ENCODE results near the gene FGD5. TPM values are rescaled to one million over a fixed set of nuclear protein-coding genes. Genes with fewer than 3 reads are reported as not detected.
"Not testable (repeated sequence)": the region's sequence is repeated elsewhere in the genome, so short reads cannot be mapped to it uniquely, and the experiment has no call there.

Gene FGD5
- polyA plus RNA-seq, 1 donor (not counting 4 experiments of a cell fraction or from before 2014, with no cell fraction given), result not detected

DNA sequence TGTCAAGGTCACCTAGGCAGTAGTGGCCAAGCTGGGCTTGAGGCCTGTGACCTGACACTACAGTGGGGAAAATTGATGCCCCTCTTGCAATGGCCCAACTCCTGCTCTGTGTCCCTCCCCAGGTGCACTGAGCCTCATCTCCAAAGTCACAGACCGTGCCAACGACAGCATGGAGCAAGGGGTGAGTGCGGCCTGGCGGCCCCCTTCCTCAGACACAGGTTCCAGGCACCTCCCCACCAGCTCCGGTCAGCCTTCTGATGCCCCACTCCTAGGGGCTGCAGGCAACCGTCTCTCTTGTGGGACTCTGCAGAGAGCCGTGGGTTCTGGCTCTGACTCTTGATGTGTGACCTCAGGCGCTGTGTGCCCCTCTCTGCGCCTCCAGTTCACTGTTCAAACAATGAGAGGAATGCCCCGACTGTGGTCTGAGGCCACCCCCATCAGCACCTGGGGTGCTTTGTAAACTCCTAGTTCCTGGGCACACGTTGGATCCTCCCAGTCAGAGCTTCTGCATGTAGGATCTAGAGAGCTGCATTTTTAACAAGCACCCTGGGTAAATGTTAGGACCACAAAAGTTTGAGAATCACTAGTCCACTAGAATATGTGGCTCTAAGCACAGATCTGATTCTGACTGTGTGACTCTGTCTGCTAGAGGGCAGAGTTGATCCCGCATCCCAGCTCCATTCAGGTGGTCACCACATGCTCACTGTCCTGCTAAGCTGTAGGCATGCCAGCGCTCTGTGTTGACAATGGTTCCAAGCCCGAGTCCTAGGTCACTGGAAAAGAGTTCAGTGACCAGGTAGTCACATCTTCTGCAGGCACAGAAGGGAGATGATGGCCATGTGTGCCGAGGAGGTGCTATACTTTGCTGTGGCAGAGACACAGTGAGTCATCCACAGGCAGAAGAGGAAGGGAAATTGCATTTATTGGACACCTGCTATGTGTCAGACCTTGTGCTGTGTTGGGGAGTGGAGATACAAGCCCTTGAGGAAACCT, 82.4 kb downstream of the FGD5 start:
- no peaks in the 10 kb centered on the region for H3K9me1 ChIP-seq (ENCODE audit: control insufficient read depth, extremely low read depth, insufficient read depth, low read length)
- H4K20me1 ChIP-seq (ENCODE audit: control insufficient read depth, extremely low read depth, insufficient read depth, low read length), result no peaks in the 10 kb centered on the region
- H3K36me3 ChIP-seq (ENCODE audit: control insufficient read depth in 2 of 2, extremely low read depth in 1 of 2, insufficient read depth in 2 of 2, low read length in 2 of 2), result no peaks in the 10 kb centered on the region
- no peak overlapping the region for H3K4me3 ChIP-seq (ENCODE audit: control insufficient read depth in 2 of 3, extremely low read depth in 1 of 3, insufficient read depth in 2 of 3, low read depth in 1 of 3, low read length in 3 of 3)
- no peak overlapping the region for H3K4me2 ChIP-seq (ENCODE audit: control insufficient read depth, extremely low read depth, insufficient read depth, low read depth, low read length)
- TF ChIP-seq, protein P1, sequence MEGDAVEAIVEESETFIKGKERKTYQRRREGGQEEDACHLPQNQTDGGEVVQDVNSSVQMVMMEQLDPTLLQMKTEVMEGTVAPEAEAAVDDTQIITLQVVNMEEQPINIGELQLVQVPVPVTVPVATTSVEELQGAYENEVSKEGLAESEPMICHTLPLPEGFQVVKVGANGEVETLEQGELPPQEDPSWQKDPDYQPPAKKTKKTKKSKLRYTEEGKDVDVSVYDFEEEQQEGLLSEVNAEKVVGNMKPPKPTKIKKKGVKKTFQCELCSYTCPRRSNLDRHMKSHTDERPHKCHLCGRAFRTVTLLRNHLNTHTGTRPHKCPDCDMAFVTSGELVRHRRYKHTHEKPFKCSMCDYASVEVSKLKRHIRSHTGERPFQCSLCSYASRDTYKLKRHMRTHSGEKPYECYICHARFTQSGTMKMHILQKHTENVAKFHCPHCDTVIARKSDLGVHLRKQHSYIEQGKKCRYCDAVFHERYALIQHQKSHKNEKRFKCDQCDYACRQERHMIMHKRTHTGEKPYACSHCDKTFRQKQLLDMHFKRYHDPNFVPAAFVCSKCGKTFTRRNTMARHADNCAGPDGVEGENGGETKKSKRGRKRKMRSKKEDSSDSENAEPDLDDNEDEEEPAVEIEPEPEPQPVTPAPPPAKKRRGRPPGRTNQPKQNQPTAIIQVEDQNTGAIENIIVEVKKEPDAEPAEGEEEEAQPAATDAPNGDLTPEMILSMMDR (optimal IDR thresholded peaks at IDR 0.05 in 1 of 3, IDR thresholded peaks at IDR 0.05 in 1 of 3, conservative IDR thresholded peaks at IDR 0.05 in 1 of 3; ENCODE audit: extremely low read depth in 1 of 3, insufficient read depth in 2 of 3, low read length in 3 of 3), result no peak
- no peak for TF ChIP-seq EZH2 (IDR thresholded peaks at IDR 0.05; ENCODE audit: low read length)
- DNase-seq (ENCODE audit: low read depth, low spot score) (no peak), FAIRE-seq (no peak)
- H3K9ac ChIP-seq (ENCODE audit: control insufficient read depth, extremely low read depth, insufficient read depth, low read length), result no peak overlapping the region
- H3K79me2 ChIP-seq (ENCODE audit: control insufficient read depth, insufficient read depth, low read length), result no peaks in the 10 kb centered on the region
- dilution Hi-C loops (cut with MboI; ENCODE audit: extremely low pct_ligation_motif_present, low sequenced_read_pairs), result no loop called here
- peaks cover 2% of the 10 kb centered on the region for H3K27me3 ChIP-seq (ENCODE audit: control insufficient read depth, extremely low read depth, insufficient read depth, low read length)
- no peak overlapping the region for H3K27ac ChIP-seq (ENCODE audit: control insufficient read depth, insufficient read depth, low read length)
- no peak overlapping the region for H2AFZ ChIP-seq (ENCODE audit: control insufficient read depth, low read length)
- H3K4me1 ChIP-seq (ENCODE audit: control insufficient read depth, extremely low read depth, insufficient read depth, low read length), result no peaks in the 10 kb centered on the region
- H3K9me3 ChIP-seq (ENCODE audit: control insufficient read depth, low read depth, low read length), result no peaks in the 10 kb centered on the region

DNA sequence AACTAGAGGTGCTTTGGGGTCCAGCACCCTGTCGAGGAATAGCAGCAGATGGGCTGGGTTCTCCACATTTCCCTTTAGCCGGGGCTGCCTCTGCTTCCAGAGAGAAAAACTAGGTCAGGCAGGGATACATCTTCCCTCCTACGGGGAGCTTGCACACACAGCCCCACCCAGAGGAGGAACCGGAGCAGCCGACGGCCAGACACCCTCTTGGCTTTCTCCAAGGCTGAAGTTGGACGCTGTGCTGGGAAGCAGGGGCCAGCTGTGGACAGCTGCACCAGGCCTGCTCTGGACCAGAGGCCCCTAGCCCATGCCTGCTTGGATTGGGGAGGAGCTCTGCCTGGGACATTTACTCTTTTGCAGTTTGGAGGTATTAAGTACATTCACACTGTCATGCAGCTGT, 84.0 kb downstream of the FGD5 start:
- Histone ChIP-seq H3K4me1 (ENCODE audit: control insufficient read depth, extremely low read depth, insufficient read depth, low read length) (no peaks in the 10 kb centered on the region), H3K27me3 (ENCODE audit: control insufficient read depth, extremely low read depth, insufficient read depth, low read length) (peaks cover 10% of the 10 kb centered on the region), H3K36me3 (ENCODE audit: control insufficient read depth in 2 of 2, extremely low read depth in 1 of 2, insufficient read depth in 2 of 2, low read length in 2 of 2) (no peaks in the 10 kb centered on the region), H4K20me1 (ENCODE audit: control insufficient read depth, extremely low read depth, insufficient read depth, low read length) (no peaks in the 10 kb centered on the region), H3K9me3 (ENCODE audit: control insufficient read depth, low read depth, low read length) (no peaks in the 10 kb centered on the region), H3K4me3 (ENCODE audit: control insufficient read depth in 2 of 3, extremely low read depth in 1 of 3, insufficient read depth in 2 of 3, low read depth in 1 of 3, low read length in 3 of 3) (no peak overlapping the region), H3K9ac (ENCODE audit: control insufficient read depth, extremely low read depth, insufficient read depth, low read length) (no peak overlapping the region), H3K79me2 (ENCODE audit: control insufficient read depth, insufficient read depth, low read length) (no peaks in the 10 kb centered on the region), H2AFZ (ENCODE audit: control insufficient read depth, low read length) (no peak overlapping the region), H3K9me1 (ENCODE audit: control insufficient read depth, extremely low read depth, insufficient read depth, low read length) (no peaks in the 10 kb centered on the region), H3K27ac (ENCODE audit: control insufficient read depth, insufficient read depth, low read length) (no peak overlapping the region), H3K4me2 (ENCODE audit: control insufficient read depth, extremely low read depth, insufficient read depth, low read depth, low read length) (no peak overlapping the region)
- DNase-seq (ENCODE audit: low read depth, low spot score), result no peak
- dilution Hi-C loops (cut with MboI; ENCODE audit: extremely low pct_ligation_motif_present, low sequenced_read_pairs), result no loop called here
- no peak for FAIRE-seq
- TF ChIP-seq EZH2 (IDR thresholded peaks at IDR 0.05; ENCODE audit: low read length), result no peak
- TF ChIP-seq, protein P1 (optimal IDR thresholded peaks at IDR 0.05 in 1 of 3, IDR thresholded peaks at IDR 0.05 in 1 of 3, conservative IDR thresholded peaks at IDR 0.05 in 1 of 3; ENCODE audit: extremely low read depth in 1 of 3, insufficient read depth in 2 of 3, low read length in 3 of 3), result no peak

DNA sequence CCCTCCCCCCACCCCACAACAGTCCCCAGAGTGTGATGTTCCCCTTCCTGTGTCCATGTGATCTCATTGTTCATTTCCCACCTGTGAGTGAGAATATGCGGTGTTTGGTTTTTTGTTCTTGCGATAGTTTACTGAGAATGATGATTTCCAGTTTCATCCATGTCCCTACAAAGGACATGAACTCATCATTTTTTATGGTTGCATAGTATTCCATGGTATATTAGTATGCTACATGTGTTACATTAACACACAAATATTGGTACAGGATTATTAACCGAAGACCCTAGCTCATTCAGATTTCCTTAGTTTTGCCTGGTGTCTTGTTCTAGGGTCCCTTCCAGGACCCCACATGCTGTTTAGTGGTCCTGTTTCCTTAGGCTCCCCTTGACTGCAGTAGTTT, 84.7 kb downstream of the FGD5 start:
- H3K4me1 ChIP-seq (ENCODE audit: control insufficient read depth, extremely low read depth, insufficient read depth, low read length); H3K79me2 ChIP-seq (ENCODE audit: control insufficient read depth, insufficient read depth, low read length); H3K4me3 ChIP-seq (ENCODE audit: control insufficient read depth in 2 of 3, extremely low read depth in 1 of 3, insufficient read depth in 2 of 3, low read depth in 1 of 3, low read length in 3 of 3); H3K9me1 ChIP-seq (ENCODE audit: control insufficient read depth, extremely low read depth, insufficient read depth, low read length); H3K27ac ChIP-seq (ENCODE audit: control insufficient read depth, insufficient read depth, low read length); H3K36me3 ChIP-seq (ENCODE audit: control insufficient read depth in 2 of 2, extremely low read depth in 1 of 2, insufficient read depth in 2 of 2, low read length in 2 of 2); DNase-seq (ENCODE audit: low read depth, low spot score); H4K20me1 ChIP-seq (ENCODE audit: control insufficient read depth, extremely low read depth, insufficient read depth, low read length); FAIRE-seq; H3K9me3 ChIP-seq (ENCODE audit: control insufficient read depth, low read depth, low read length); H3K9ac ChIP-seq (ENCODE audit: control insufficient read depth, extremely low read depth, insufficient read depth, low read length); H3K4me2 ChIP-seq (ENCODE audit: control insufficient read depth, extremely low read depth, insufficient read depth, low read depth, low read length); H3K27me3 ChIP-seq (ENCODE audit: control insufficient read depth, extremely low read depth, insufficient read depth, low read length); dilution Hi-C loops (cut with MboI; ENCODE audit: extremely low pct_ligation_motif_present, low sequenced_read_pairs); H2AFZ ChIP-seq (ENCODE audit: control insufficient read depth, low read length): not testable (repeated sequence)

All from keratinocyte (primary cell).